GM12878 (cell line): Measurements from ENCODE around the gene RNU6-9. TPM values are rescaled to one million over a fixed set of nuclear protein-coding genes. Genes with fewer than 3 reads are reported as not detected.

Experiments
- ATAC-seq: fragments of 200-7000 bp; cut with Tn5 transposase; 3 replicates; pipeline ENCODE4 v1.9.1; 2020; ENCODE audit warnings: mild to moderate bottlenecking, moderate library complexity
- BruUV-seq: library from RNA; stranded (reverse); fragments of 400-500 nt; replicated peaks from 2 replicates; lab custom pipeline; 2021; lab: Mats Ljungman, UMichigan
- CTCF ChIA-PET: fragments of 300-600 bp; sonication (Branson Sonifier 250); formaldehyde crosslinking; extraction: SDS; loops from one replicate; lab custom pipeline; 2021; ENCODE audit warnings: inconsistent platforms; lab: Yijun Ruan, JAX
- POLR2A ChIA-PET: fragments of 350-600 bp; formaldehyde crosslinking; extraction: SDS; loops from one replicate; lab custom pipeline; 2021; ENCODE audit warnings: inconsistent platforms; lab: Charles Lee
- RAD21 ChIA-PET: fragments of 300-600 bp; sonication (Branson Sonifier 250); formaldehyde crosslinking; loops from one replicate; lab custom pipeline; 2023; ENCODE audit warnings: antibody characterized with exemption; ENCODE audit not compliant: unreplicated experiment; lab: Charles Lee
- SMC1A ChIA-PET: fragments of 300-600 bp; sonication (Branson Sonifier 250); formaldehyde crosslinking; loops from one replicate; lab custom pipeline; 2023; ENCODE audit not compliant: unreplicated experiment, uncharacterized antibody; lab: Charles Lee
- DNase-seq: peaks from one replicate; pipeline ENCODE4 v3.0.0-alpha.2; 2011; ENCODE audit warnings: low read depth, low spot score
- FAIRE-seq: peaks from 3 replicates; lab custom pipeline; 2011; peaks lifted over from hg19 to GRCh38; lab: Jason Lieb, UNC
- H2AFZ ChIP-seq: 2 replicates; pipeline ENCODE4 v1.6.0; 2011; ENCODE audit warnings: low read depth, low read length, control low read depth; ENCODE audit not compliant: control insufficient read depth
- H3K27ac ChIP-seq: 2 replicates; pipeline ENCODE4 v1.5.1; 2011; ENCODE audit warnings: control low read depth; ENCODE audit not compliant: control insufficient read depth, insufficient read depth
- H3K27me3 ChIP-seq, 2 experiments: replicated peaks in 1 of 2; 2 replicates each; pipeline versions ENCODE4 v1.6.0 to v1.6.1; 2011; ENCODE audit warnings: low read length in 1 of 2; ENCODE audit not compliant: control insufficient read depth in 2 of 2, insufficient read depth in 2 of 2
- H3K36me3 ChIP-seq, 2 experiments: 2 replicates each; pipeline ENCODE4 v1.5.1; 2011; ENCODE audit warnings: low read length in 1 of 2; ENCODE audit not compliant: control insufficient read depth in 2 of 2, insufficient read depth in 2 of 2
- H3K4me1 ChIP-seq: 2 replicates; pipeline ENCODE4 v1.6.1; 2011; ENCODE audit warnings: mild to moderate bottlenecking, low read length, moderate library complexity, mixed read lengths; ENCODE audit not compliant: control insufficient read depth, insufficient read depth
- H3K4me2 ChIP-seq: 2 replicates; pipeline ENCODE4 v1.6.0; 2011; ENCODE audit warnings: control low read depth; ENCODE audit not compliant: control insufficient read depth, insufficient read depth
- H3K4me3 ChIP-seq: fragments of 200-600 bp; sonication (generic); 2 replicates; pipeline ENCODE4 v1.5.1; 2016
- H3K79me2 ChIP-seq: 2 replicates; pipeline ENCODE4 v1.6.0; 2011; ENCODE audit warnings: low read length; ENCODE audit not compliant: control insufficient read depth, insufficient read depth
- H3K9ac ChIP-seq: 2 replicates; pipeline ENCODE4 v1.8.0; 2011; ENCODE audit warnings: low read length, control low read depth, mixed read lengths; ENCODE audit not compliant: control insufficient read depth, insufficient read depth
- H3K9me3 ChIP-seq: replicated peaks from 3 replicates; pipeline ENCODE4 v1.5.1; 2011; ENCODE audit warnings: mild to moderate bottlenecking, low read length; ENCODE audit not compliant: control insufficient read depth, insufficient read depth
- H4K20me1 ChIP-seq: 2 replicates; pipeline ENCODE4 v1.6.0; 2011; ENCODE audit not compliant: control insufficient read depth, insufficient read depth
- BACH1 ChIP-seq: fragments of 450-650 bp; IDR thresholded peaks from 2 replicates; pipeline ENCODE4 v1.6.1; 2017; ENCODE audit warnings: mild to moderate bottlenecking, borderline replicate concordance
- CHD4 ChIP-seq: fragments of 200-600 bp; sonication (generic); IDR thresholded peaks from 2 replicates; pipeline ENCODE4 v1.6.1; 2016; ENCODE audit warnings: mild to moderate bottlenecking
- GABPA ChIP-seq: IDR thresholded peaks from 2 replicates; pipeline ENCODE4 v1.6.1; 2014; ENCODE audit warnings: antibody characterized with exemption, low read depth, mild to moderate bottlenecking, inconsistent platforms
- JUNB ChIP-seq: IDR thresholded peaks from 2 replicates; pipeline ENCODE4 v1.6.1; 2016; ENCODE audit warnings: antibody characterized with exemption, mild to moderate bottlenecking
- MTA3 ChIP-seq: IDR thresholded peaks from 2 replicates; pipeline ENCODE4 v1.6.1; 2012; ENCODE audit warnings: low read length, inconsistent platforms, borderline replicate concordance
- NFIC ChIP-seq: IDR thresholded peaks from 2 replicates; pipeline ENCODE4 v1.6.1; 2012; ENCODE audit warnings: low read depth, mild to moderate bottlenecking, inconsistent platforms, low read length, moderate library complexity
- NRF1 ChIP-seq: conservative IDR thresholded peaks from 2 replicates; pipeline ENCODE4 v1.6.1; 2011; ENCODE audit warnings: mild to moderate bottlenecking, low read depth, low read length, improper control_type of control experiment
- POLR2A ChIP-seq: IDR thresholded peaks from 2 replicates; pipeline ENCODE4 v1.6.1; 2011; ENCODE audit warnings: low read depth, mild to moderate bottlenecking, low read length
- STAT3 ChIP-seq: IDR thresholded peaks from 2 replicates; pipeline ENCODE4 v1.6.1; 2011; ENCODE audit warnings: low read depth, low read length, improper control_type of control experiment
- TAF1 ChIP-seq: IDR thresholded peaks from 2 replicates; pipeline ENCODE4 v1.6.1; 2011; ENCODE audit warnings: mild to moderate bottlenecking, low read depth, low read length, borderline replicate concordance
- WGBS: methylation state at CpG from one replicate; pipeline ENCODE4 v1.1.6; 2016; ENCODE audit warnings: low lambda C conversion rate; ENCODE audit not compliant: insufficient replicate concordance, insufficient coverage; ENCODE audit errors: missing lambda C conversion rate; 5-methylcytosine and 5-hydroxymethylcytosine counted together
- in situ Hi-C: fragments of 300-500 bp; cut with MboI; formaldehyde crosslinking; loops from 9 replicates; pipeline ENCODE4 v1.14.3; 2018; ENCODE audit warnings: mixed read lengths
- intact Hi-C: fragments of 100-400 bp; cut with micrococcal nuclease; formaldehyde crosslinking; loops from one replicate; pipeline ENCODE4 v1.14.2; 2022; ENCODE audit not compliant: unreplicated experiment
- polyA plus RNA-seq, 11 experiments: library from polyadenylated mRNA; depleted of rRNA in 4 of 11; unstranded in 6 of 11; stranded (reverse) in 5 of 11; fragments of >200 nt; fragmentation: Nextera tagmentation in 4 of 11; fragmentation: Illumina TruSeq in 1 of 11; extraction: Ambion mirVana in 4 of 11; extraction: Trizol in 1 of 11; gene quantifications; 1 replicate in 1 of 11; 2 replicates in 10 of 11; pipeline versions ENCODE4 v1.2.1 to v1.2.3, GENCODE V29; 2011 to 2016; ENCODE audit warnings: inconsistent platforms in 2 of 11, missing spikeins in 2 of 11, low read depth in 1 of 11
- total RNA-seq, 4 experiments: library from RNA; depleted of rRNA in 3 of 4; stranded (reverse); fragments of >200 nt in 3 of 4; fragmentation: Illumina TruSeq in 1 of 4; extraction: Trizol in 1 of 4; gene quantifications; 2 replicates each; pipeline versions ENCODE4 v1.2.1 to v1.2.3, GENCODE V29; 2013 to 2021
- TF ChIP-seq, protein P1 (sequence below): IDR thresholded peaks from 2 replicates; pipeline ENCODE4 v1.6.1; 2012; ENCODE audit warnings: low read depth, low read length, improper control_type of control experiment
- TF ChIP-seq, protein P2 (sequence below): IDR thresholded peaks from 2 replicates; pipeline ENCODE4 v1.6.1; 2012; ENCODE audit warnings: improper control_type of control experiment, low read depth, low read length; ENCODE audit not compliant: insufficient replicate concordance

RNU6-9 gene
- total and polyA plus RNA-seq, 10 of the 15 experiments (the other 5 are each of a cell fraction or from before 2014, with no cell fraction given), result not detected

DNA sequence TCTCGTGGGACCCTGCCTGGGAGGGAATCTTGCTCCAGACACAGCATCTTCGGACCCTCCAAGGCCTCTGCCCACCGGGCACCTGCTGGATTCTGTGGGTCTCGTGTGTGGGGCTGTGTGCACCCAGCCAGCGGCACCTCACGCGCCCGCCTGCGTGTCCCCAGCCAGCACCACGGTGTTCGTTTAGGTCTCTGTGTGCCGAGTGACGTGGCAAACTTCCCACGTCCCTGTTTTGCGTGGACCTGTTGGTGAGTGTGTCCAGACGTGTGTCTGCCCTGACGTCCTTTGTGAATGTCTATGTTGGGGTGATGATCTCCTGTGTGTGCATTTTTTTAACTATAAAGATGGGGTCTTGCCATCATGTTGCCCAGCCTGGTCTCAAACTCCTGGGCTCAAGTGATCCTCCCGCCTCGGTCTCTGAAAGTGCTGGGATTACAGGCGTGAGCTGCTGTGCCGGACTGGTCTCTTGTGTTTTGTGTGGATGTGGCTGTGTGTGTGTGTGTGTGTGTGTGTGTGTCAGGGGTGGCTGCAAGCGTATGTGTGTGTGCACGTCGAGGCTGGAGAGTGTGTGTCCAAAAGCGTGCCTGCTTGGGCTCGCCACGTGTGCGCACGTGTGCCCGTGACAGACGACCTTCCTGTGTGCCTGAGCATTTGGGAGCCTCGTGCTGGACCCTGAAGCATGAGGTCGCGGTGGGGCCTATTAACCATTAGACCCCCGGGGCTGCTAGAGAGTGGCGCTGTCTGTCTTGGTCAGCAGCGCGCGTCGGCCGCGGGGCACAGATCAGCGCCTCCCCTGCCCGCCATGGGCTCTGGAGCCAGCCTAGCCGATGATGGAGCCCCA, 48.2 kb downstream of the RNU6-9 start:
- peak overlapping the region; percentile 79 for H3K4me2 ChIP-seq
- RAD21 ChIA-PET, result no interaction called here
- TF ChIP-seq POLR2A (peak; percentile 51; the same call in 1 of the 2 replicates), STAT3 (no peak)
- 85% methylated on average over 45 of the region's 45 CpGs for WGBS
- peaks cover 4% of the 10 kb centered on the region for H3K9me3 ChIP-seq
- POLR2A ChIA-PET, result no interaction called here
- peaks cover 60% of the 10 kb centered on the region for H3K79me2 ChIP-seq
- H3K27me3 ChIP-seq, result no peaks in the 10 kb centered on the region
- no peak overlapping the region for H2AFZ ChIP-seq
- FAIRE-seq (no peak), DNase-seq (no peak), ATAC-seq (no peak)
- H3K4me1 ChIP-seq, result peaks cover 7% of the 10 kb centered on the region
- SMC1A ChIA-PET, result no interaction called here
- intact Hi-C loops (no loop called here), in situ Hi-C loops (no loop called here)
- H3K4me3 ChIP-seq, result peak overlapping the region; percentile 37; the same call in 1 of the 2 replicates
- BruUV-seq, result no TSS peak
- no peaks in the 10 kb centered on the region; the same call in 1 of the 2 replicates for H4K20me1 ChIP-seq
- H3K36me3 ChIP-seq, result peaks cover 24 to 30% of the 10 kb centered on the region in 2 experiments
- CTCF ChIA-PET, result no interaction called here
- no peak overlapping the region for H3K9ac ChIP-seq
- H3K27ac ChIP-seq, result no peak overlapping the region

DNA sequence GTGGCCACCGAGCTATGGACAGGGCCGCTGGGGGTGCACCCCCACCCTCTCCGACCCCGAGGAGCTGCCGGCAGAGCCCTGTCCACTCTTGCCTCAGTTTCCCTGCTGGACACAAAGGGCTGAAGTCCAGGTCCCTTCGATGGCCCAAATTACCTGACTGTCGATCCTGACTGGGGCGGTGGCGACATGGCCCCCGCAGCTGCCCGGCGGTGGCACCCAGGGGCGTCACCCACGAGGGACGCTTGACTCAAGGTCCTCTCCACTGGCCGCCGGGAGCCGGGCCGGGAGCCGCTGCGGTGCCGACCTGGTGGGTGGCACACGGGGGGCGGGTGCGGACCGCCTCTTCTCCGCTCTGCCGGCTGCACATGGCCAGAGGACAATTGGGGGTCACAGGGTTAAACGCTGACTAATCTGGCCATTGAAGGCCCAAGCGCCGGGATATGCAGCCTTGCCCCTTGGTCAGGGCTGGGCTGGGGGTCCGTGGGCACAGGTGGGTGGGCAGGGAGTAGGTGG, 48.9 kb downstream of the RNU6-9 start:
- ATAC-seq (no peak), DNase-seq (no peak), FAIRE-seq (no peak)
- peaks cover 65% of the 10 kb centered on the region for H3K79me2 ChIP-seq
- ChIA-PET SMC1A (no interaction called here), RAD21 (no interaction called here), POLR2A (no interaction called here), CTCF (no interaction called here)
- H3K27me3 ChIP-seq, result no peaks in the 10 kb centered on the region
- no peaks in the 10 kb centered on the region; the same call in 1 of the 2 replicates for H4K20me1 ChIP-seq
- peaks cover 3% of the 10 kb centered on the region for H3K9me3 ChIP-seq
- in situ Hi-C loops, result no loop called here
- WGBS, result 95% methylated on average over 20 of the region's 32 CpGs
- H3K4me3 ChIP-seq, result no peak overlapping the region
- no peak overlapping the region for H3K4me2 ChIP-seq
- peaks cover 21 to 29% of the 10 kb centered on the region in 2 experiments for H3K36me3 ChIP-seq
- intact Hi-C loops, result no loop called here
- no peak overlapping the region for H3K9ac ChIP-seq
- peaks cover 8% of the 10 kb centered on the region for H3K4me1 ChIP-seq
- no peak overlapping the region for H2AFZ ChIP-seq
- H3K27ac ChIP-seq, result no peak overlapping the region
- BruUV-seq, result no TSS peak
- TF ChIP-seq, protein P1, sequence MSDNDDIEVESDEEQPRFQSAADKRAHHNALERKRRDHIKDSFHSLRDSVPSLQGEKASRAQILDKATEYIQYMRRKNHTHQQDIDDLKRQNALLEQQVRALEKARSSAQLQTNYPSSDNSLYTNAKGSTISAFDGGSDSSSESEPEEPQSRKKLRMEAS, result no peak
- TF ChIP-seq MTA3 (no peak), NFIC (no peak), GABPA (no peak), NRF1 (no peak), CHD4 (no peak), JUNB (no peak), TAF1 (no peak), BACH1 (no peak)
- TF ChIP-seq, protein P2, sequence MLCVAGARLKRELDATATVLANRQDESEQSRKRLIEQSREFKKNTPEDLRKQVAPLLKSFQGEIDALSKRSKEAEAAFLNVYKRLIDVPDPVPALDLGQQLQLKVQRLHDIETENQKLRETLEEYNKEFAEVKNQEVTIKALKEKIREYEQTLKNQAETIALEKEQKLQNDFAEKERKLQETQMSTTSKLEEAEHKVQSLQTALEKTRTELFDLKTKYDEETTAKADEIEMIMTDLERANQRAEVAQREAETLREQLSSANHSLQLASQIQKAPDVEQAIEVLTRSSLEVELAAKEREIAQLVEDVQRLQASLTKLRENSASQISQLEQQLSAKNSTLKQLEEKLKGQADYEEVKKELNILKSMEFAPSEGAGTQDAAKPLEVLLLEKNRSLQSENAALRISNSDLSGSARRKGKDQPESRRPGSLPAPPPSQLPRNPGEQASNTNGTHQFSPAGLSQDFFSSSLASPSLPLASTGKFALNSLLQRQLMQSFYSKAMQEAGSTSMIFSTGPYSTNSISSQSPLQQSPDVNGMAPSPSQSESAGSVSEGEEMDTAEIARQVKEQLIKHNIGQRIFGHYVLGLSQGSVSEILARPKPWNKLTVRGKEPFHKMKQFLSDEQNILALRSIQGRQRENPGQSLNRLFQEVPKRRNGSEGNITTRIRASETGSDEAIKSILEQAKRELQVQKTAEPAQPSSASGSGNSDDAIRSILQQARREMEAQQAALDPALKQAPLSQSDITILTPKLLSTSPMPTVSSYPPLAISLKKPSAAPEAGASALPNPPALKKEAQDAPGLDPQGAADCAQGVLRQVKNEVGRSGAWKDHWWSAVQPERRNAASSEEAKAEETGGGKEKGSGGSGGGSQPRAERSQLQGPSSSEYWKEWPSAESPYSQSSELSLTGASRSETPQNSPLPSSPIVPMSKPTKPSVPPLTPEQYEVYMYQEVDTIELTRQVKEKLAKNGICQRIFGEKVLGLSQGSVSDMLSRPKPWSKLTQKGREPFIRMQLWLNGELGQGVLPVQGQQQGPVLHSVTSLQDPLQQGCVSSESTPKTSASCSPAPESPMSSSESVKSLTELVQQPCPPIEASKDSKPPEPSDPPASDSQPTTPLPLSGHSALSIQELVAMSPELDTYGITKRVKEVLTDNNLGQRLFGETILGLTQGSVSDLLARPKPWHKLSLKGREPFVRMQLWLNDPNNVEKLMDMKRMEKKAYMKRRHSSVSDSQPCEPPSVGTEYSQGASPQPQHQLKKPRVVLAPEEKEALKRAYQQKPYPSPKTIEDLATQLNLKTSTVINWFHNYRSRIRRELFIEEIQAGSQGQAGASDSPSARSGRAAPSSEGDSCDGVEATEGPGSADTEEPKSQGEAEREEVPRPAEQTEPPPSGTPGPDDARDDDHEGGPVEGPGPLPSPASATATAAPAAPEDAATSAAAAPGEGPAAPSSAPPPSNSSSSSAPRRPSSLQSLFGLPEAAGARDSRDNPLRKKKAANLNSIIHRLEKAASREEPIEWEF, result no peak
